Psoas muscle (tissue), 8 donors: ENCODE measurements around the gene TSPAN9. TPM values are rescaled to one million over a fixed set of nuclear protein-coding genes. Genes with fewer than 3 reads are reported as not detected.

Experiments used
- ATAC-seq, 4 donors: fragments of 200-7000 bp; cut with Tn5 transposase; one replicate each; pipeline ENCODE4 v1.9.1; 2020; ENCODE audit warnings: moderate library complexity in 3 of 4, mild to moderate bottlenecking in 2 of 4
- DNase-seq, 2 donors: peaks; one replicate each; pipeline ENCODE4 v3.0.0-alpha.2; 2020
- H3K27ac ChIP-seq: fragments of 200-600 bp; one replicate; pipeline ENCODE4 v1.8.0; 2022
- H3K27me3 ChIP-seq, 3 donors: fragments of 200-600 bp in 1 of 3; one replicate each; pipeline versions ENCODE4 v1.6.1 to v1.8.0; 2013 to 2022; ENCODE audit warnings: low read length in 2 of 3, mild to moderate bottlenecking in 2 of 3, moderate library complexity in 1 of 3; ENCODE audit not compliant: insufficient read depth in 3 of 3
- H3K36me3 ChIP-seq, 2 donors: fragments of 200-600 bp in 1 of 2; one replicate each; pipeline versions ENCODE4 v1.6.1 to v1.8.0; 2013 to 2022; ENCODE audit warnings: low read depth in 1 of 2, mild to moderate bottlenecking in 1 of 2, moderate library complexity in 1 of 2; ENCODE audit not compliant: insufficient read depth in 1 of 2
- H3K4me1 ChIP-seq: fragments of 200-600 bp; one replicate; pipeline ENCODE4 v1.8.0; 2022
- H3K4me3 ChIP-seq: fragments of 200-600 bp; one replicate; pipeline ENCODE4 v1.8.0; 2022; ENCODE audit warnings: mild to moderate bottlenecking
- H3K9me3 ChIP-seq: fragments of 200-600 bp; one replicate; pipeline ENCODE4 v1.8.0; 2022
- CTCF ChIP-seq: fragments of 200-600 bp; IDR thresholded peaks from one replicate; pipeline ENCODE4 v1.8.0; 2022; ENCODE audit warnings: antibody characterized with exemption
- WGBS, 3 donors: extraction: QIAGEN DNeasy Blood & Tissue Kit; methylation state at CpG; one replicate each; pipeline versions ENCODE4 v1.1.6 to v1.1.7; 2013; 5-methylcytosine and 5-hydroxymethylcytosine counted together
- intact Hi-C, 2 donors: fragments of 100-400 bp; cut with DNase I; formaldehyde crosslinking; loops; one replicate each; pipeline versions ENCODE4 v1.11.0 to v1.14.2; 2022
- polyA plus RNA-seq, 3 donors: library from polyadenylated mRNA; stranded (reverse); fragments of 200-250 nt; gene quantifications; one replicate each; pipeline ENCODE4 v1.2.3, GENCODE V29; 2013
- total RNA-seq, 4 donors: library from RNA; stranded (reverse); fragmentation: NEBNext Ultra II Directional in 2 of 4; extraction: Animal tissue kit (Norgen Biotek cat#: 25700) in 2 of 4; gene quantifications; one replicate each; pipeline versions ENCODE4 v1.2.1 to v1.2.4, GENCODE V29; 2021 to 2023
- donor health status: healthy with polysubstance abuse.
- donor health status: DM: no; HTN: no; CAD: no; lungs with moderate emphysema.
- donor health status: Bipolar disorder and iron deficiency.
- donor health status: healthy.
- donor health status: DM: yes; HTN: yes; CAD: no.
- donor health status: DM: no; HTN: no; CAD: no.
- donor health status: DM: no; HTN: no; CAD: no.
- donor health status: DM: yes; HTN: yes; CAD: no.

Gene TSPAN9
- total and polyA plus RNA-seq, 7 donors, result 6.4 to 28.0 (median 11.6) TPM

- no peak for TF ChIP-seq CTCF
- Histone ChIP-seq H3K27ac (no peak overlapping the region), H3K9me3 (no peaks in the 10 kb centered on the region), H3K4me1 (peaks cover 24% of the 10 kb centered on the region), H3K36me3 (no peaks in the 10 kb centered on the region), H3K27me3 (no peaks in the 10 kb centered on the region), H3K4me3 (no peak overlapping the region)
- 50 to 56% (median 52%) methylated on average over 8 of the region's 8 CpGs for WGBS, 3 donors
- ATAC-seq, result no peak
- intact Hi-C loops, result loop anchor here (5.0 to 10.0 kb wide), 3 partner anchors 65 to 667 kb away; no protein-coding TSS in a partner anchor
- DNase-seq, result peak; percentile 50 to 62
Observed at GRCh38 chr12:3137268-3137781, 60.1 kb downstream of the TSPAN9 start.

GRCh38 chr12:3137814-3138445, 60.8 kb downstream of the TSPAN9 start:
- Histone ChIP-seq H3K4me3 (no peak overlapping the region), H3K9me3 (no peaks in the 10 kb centered on the region), H3K27ac (no peak overlapping the region), H3K36me3 (no peaks in the 10 kb centered on the region), H3K27me3 (no peaks in the 10 kb centered on the region), H3K4me1 (peaks cover 24% of the 10 kb centered on the region)
- no peak for ATAC-seq
- no peak for DNase-seq
- TF ChIP-seq CTCF, result no peak
- WGBS, 3 donors, result 71 to 76% (median 73%) methylated on average over 17 of the region's 17 CpGs
- intact Hi-C loops, result loop anchor here (5.0 to 10.0 kb wide), 3 partner anchors 64 to 667 kb away; no protein-coding TSS in a partner anchor

GRCh38 chr12:3138941-3139511, 61.8 kb downstream of the TSPAN9 start:
- Histone ChIP-seq H3K27me3 (no peaks in the 10 kb centered on the region), H3K36me3 (no peaks in the 10 kb centered on the region), H3K9me3 (no peaks in the 10 kb centered on the region), H3K4me1 (peaks cover 24% of the 10 kb centered on the region), H3K4me3 (no peak overlapping the region), H3K27ac (no peak overlapping the region)
- WGBS, 3 donors, result 72 to 75% (median 74%) methylated on average over 11 of the region's 11 CpGs
- no peak for ATAC-seq
- no peak for TF ChIP-seq CTCF
- no peak for DNase-seq
- intact Hi-C loops, result loop anchor here (5.0 to 10.0 kb wide), 3 partner anchors 63 to 666 kb away; no protein-coding TSS in a partner anchor

GRCh38 chr12:3139760-3140159, 62.6 kb downstream of the TSPAN9 start:
- WGBS, 3 donors, result 71 to 86% (median 80%) methylated on average over 9 of the region's 9 CpGs
- peaks cover 24% of the 10 kb centered on the region for H3K4me1 ChIP-seq
- no peaks in the 10 kb centered on the region for H3K9me3 ChIP-seq
- ATAC-seq (no peak), DNase-seq (no peak)
- no peak overlapping the region for H3K4me3 ChIP-seq
- no peaks in the 10 kb centered on the region for H3K36me3 ChIP-seq
- no peak overlapping the region for H3K27ac ChIP-seq
- H3K27me3 ChIP-seq, result no peaks in the 10 kb centered on the region
- TF ChIP-seq CTCF, result no peak
- intact Hi-C loops, result loop anchor here (5.0 to 10.0 kb wide), 3 partner anchors 63 to 665 kb away; no protein-coding TSS in a partner anchor
